Smooth muscle cell (in vitro differentiated cells): ENCODE measurements around the gene RPS6KC1. TPM values are rescaled to one million over a fixed set of nuclear protein-coding genes. Genes with fewer than 3 reads are reported as not detected.
"Not testable (repeated sequence)": the region's sequence is repeated elsewhere in the genome, so short reads cannot be mapped to it uniquely, and the experiment has no call there.

Source experiments
- DNase-seq: peaks from one replicate; lab custom pipeline; 2025; ENCODE audit not compliant: unreplicated experiment; lab: John Stamatoyannopoulos, UW
- H2AFZ ChIP-seq: fragments of 200-600 bp; sonication (generic); 2 replicates; pipeline ENCODE4 v1.6.0; 2016; ENCODE audit warnings: antibody characterized with exemption, low read depth, mild to moderate bottlenecking
- H3F3A ChIP-seq: fragments of 200-600 bp; sonication (generic); 2 replicates; pipeline ENCODE4 v1.6.0; 2017; ENCODE audit warnings: antibody characterized with exemption, low read depth
- H3K27ac ChIP-seq: fragments of 200-600 bp; sonication (generic); 2 replicates; pipeline ENCODE4 v1.5.1; 2016; ENCODE audit warnings: low read depth, mild to moderate bottlenecking
- H3K27me3 ChIP-seq: fragments of 200-600 bp; sonication (generic); 2 replicates; pipeline ENCODE4 v1.6.1; 2016; ENCODE audit warnings: low read depth, mild to moderate bottlenecking
- H3K36me3 ChIP-seq: fragments of 200-600 bp; sonication (generic); 2 replicates; pipeline ENCODE4 v1.5.1; 2016; ENCODE audit warnings: low read depth
- H3K4me1 ChIP-seq: fragments of 200-600 bp; sonication (generic); 2 replicates; pipeline ENCODE4 v1.5.1; 2016; ENCODE audit warnings: low read depth
- H3K4me2 ChIP-seq: fragments of 200-600 bp; sonication (generic); 2 replicates; pipeline ENCODE4 v1.6.0; 2016; ENCODE audit warnings: mild to moderate bottlenecking
- H3K4me3 ChIP-seq: fragments of 200-600 bp; sonication (generic); 2 replicates; pipeline ENCODE4 v1.5.1; 2016; ENCODE audit warnings: mild to moderate bottlenecking
- H3K79me2 ChIP-seq: fragments of 200-600 bp; sonication (generic); 2 replicates; pipeline ENCODE4 v1.6.0; 2016; ENCODE audit warnings: low read depth, mild to moderate bottlenecking
- H3K9ac ChIP-seq: fragments of 200-600 bp; sonication (generic); 2 replicates; pipeline ENCODE4 v1.6.0; 2016; ENCODE audit warnings: low read depth
- H3K9me3 ChIP-seq: fragments of 200-600 bp; sonication (generic); replicated peaks from 2 replicates; pipeline ENCODE4 v1.5.1; 2016; ENCODE audit warnings: low read depth
- H4K20me1 ChIP-seq: fragments of 200-600 bp; sonication (generic); 2 replicates; pipeline ENCODE4 v1.6.0; 2016; ENCODE audit warnings: low read depth
- WGBS: methylation state at CpG from one replicate; pipeline ENCODE4 v1.1.7; 2016; ENCODE audit warnings: low lambda C conversion rate; 5-methylcytosine and 5-hydroxymethylcytosine counted together
- polyA plus RNA-seq: library from polyadenylated mRNA; unstranded; fragments of >200 nt; fragmentation: Nextera tagmentation; extraction: Ambion mirVana; gene quantifications from 2 replicates; pipeline ENCODE4 v1.2.1, GENCODE V29; 2016
- total RNA-seq: library from RNA; depleted of rRNA; stranded (reverse); fragments of >200 nt; gene quantifications from 2 replicates; pipeline ENCODE4 v1.2.3, GENCODE V29; 2014
- TF ChIP-seq, protein P1 (sequence below): fragments of 200-600 bp; sonication (generic); IDR thresholded peaks from 2 replicates; pipeline ENCODE4 v1.5.1; 2017; ENCODE audit warnings: borderline replicate concordance, mild to moderate bottlenecking, antibody characterized with exemption; ENCODE audit not compliant: insufficient read depth, poor library complexity, severe bottlenecking

The RPS6KC1 gene
- total and polyA plus RNA-seq, 2 experiments from 2014 or later: 17.6 to 30.8 TPM

DNA sequence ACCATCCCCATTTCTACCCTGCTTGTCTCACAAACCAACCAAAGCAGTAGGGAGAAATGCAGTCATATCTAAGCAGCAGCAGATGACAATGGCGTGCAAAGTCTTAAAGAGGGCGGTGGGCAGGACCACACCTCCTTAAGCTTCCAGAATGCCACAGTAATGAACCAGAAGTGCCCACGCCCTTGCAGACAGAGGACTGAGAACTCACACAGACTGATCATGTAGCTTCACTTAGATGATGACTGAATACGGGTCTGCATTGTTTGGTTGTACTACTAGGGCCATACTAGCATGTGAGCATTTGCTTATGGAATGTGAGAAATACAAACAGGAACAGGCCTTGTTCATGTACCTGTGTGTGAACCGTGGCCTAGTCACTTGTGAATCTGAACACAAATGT, 246.0 kb downstream of the RPS6KC1 start:
- no peaks in the 10 kb centered on the region for H3K79me2 ChIP-seq
- H3K4me1 ChIP-seq: no peaks in the 10 kb centered on the region
- H3K9me3 ChIP-seq: no peaks in the 10 kb centered on the region
- TF ChIP-seq, protein P1, sequence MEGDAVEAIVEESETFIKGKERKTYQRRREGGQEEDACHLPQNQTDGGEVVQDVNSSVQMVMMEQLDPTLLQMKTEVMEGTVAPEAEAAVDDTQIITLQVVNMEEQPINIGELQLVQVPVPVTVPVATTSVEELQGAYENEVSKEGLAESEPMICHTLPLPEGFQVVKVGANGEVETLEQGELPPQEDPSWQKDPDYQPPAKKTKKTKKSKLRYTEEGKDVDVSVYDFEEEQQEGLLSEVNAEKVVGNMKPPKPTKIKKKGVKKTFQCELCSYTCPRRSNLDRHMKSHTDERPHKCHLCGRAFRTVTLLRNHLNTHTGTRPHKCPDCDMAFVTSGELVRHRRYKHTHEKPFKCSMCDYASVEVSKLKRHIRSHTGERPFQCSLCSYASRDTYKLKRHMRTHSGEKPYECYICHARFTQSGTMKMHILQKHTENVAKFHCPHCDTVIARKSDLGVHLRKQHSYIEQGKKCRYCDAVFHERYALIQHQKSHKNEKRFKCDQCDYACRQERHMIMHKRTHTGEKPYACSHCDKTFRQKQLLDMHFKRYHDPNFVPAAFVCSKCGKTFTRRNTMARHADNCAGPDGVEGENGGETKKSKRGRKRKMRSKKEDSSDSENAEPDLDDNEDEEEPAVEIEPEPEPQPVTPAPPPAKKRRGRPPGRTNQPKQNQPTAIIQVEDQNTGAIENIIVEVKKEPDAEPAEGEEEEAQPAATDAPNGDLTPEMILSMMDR: no peak
- H3K9ac ChIP-seq: no peak overlapping the region
- no peaks in the 10 kb centered on the region for H3F3A ChIP-seq
- H3K27me3 ChIP-seq: no peaks in the 10 kb centered on the region
- no peak overlapping the region for H3K4me2 ChIP-seq
- WGBS: 92% methylated on average over 5 of the region's 5 CpGs
- no peak overlapping the region for H3K27ac ChIP-seq
- H3K36me3 ChIP-seq: no peaks in the 10 kb centered on the region
- H2AFZ ChIP-seq: no peak overlapping the region
- H4K20me1 ChIP-seq: no peaks in the 10 kb centered on the region
- no peak overlapping the region for H3K4me3 ChIP-seq
- DNase-seq: no peak

DNA sequence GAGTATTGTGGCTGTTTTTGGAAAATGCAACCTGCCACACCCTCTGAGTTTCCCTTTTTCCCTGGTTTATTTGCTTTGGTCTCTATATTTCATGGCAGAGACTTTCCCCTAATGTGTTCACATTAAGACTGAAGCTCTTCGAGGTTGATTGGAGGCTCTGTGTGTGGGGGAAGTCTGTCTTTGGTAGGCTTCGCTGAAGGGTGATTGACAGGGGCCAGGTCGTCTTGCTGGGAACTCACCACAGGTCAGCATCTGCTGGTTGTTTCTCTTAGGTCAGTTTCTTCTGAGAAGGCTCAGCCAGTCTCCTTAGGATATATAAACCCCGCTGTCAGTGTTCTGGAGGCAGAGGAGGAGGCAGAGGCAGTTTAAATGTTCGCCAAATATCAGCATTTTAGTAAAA, 249.4 kb downstream of the RPS6KC1 start:
- no peaks in the 10 kb centered on the region for H3K79me2 ChIP-seq
- no peaks in the 10 kb centered on the region for H4K20me1 ChIP-seq
- WGBS: 76% methylated on average over 5 of the region's 5 CpGs
- TF ChIP-seq, protein P1: no peak
- no peak overlapping the region for H3K9ac ChIP-seq
- H3K27ac ChIP-seq: no peak overlapping the region
- no peaks in the 10 kb centered on the region for H3K4me1 ChIP-seq
- H3F3A ChIP-seq: no peaks in the 10 kb centered on the region
- H3K4me2 ChIP-seq: no peak overlapping the region
- no peak overlapping the region for H3K4me3 ChIP-seq
- no peak overlapping the region for H2AFZ ChIP-seq
- H3K36me3 ChIP-seq: no peaks in the 10 kb centered on the region
- no peaks in the 10 kb centered on the region for H3K9me3 ChIP-seq
- DNase-seq: no peak
- no peaks in the 10 kb centered on the region for H3K27me3 ChIP-seq

DNA sequence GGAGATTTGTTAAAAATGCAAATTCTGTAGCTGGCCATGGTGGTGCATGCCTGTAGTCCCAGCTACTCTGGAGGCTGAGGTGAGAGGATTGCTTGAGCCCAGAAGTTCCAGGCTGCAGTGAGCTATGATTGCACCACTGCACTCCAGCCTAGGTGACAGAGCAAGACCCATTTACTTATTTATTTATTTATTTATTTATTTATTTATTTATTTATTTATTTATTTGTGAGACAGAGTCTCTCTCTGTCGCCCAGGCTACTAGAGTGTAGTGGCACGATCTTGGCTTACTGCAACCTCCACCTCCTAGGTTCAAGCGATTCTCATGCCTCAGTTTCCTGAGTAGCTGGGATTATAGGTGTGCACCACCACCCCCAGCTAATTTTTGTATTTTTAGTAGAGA, 250.5 kb downstream of the RPS6KC1 start:
- H3K9me3 ChIP-seq, H3K4me3 ChIP-seq, H3K27ac ChIP-seq, DNase-seq, H4K20me1 ChIP-seq, H2AFZ ChIP-seq, H3K4me2 ChIP-seq, H3F3A ChIP-seq, H3K9ac ChIP-seq, H3K27me3 ChIP-seq, H3K79me2 ChIP-seq, H3K4me1 ChIP-seq, H3K36me3 ChIP-seq: not testable (repeated sequence)
- WGBS: 96% methylated on average over 3 of the region's 3 CpGs

DNA sequence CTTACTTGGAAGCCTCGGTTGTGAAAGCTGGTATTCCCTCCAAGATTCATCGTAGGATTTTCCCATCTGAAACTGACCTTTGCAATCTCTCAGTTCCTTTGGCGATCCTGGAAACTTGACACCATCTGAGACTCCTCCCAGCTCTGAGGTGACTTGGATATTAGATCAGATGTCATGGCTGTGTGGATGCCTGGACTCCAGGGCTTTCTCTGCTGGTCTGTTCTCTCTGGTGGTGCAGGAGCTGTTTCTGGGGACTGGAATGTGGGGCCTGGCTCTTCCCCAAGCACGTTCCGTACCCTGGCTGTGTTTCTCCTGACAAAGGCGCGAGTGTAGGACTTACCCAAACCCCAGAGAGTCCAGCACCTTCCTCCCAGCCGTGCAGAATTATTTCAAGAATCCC, 252.2 kb downstream of the RPS6KC1 start:
- WGBS: 57% methylated on average over 8 of the region's 8 CpGs
- no peak overlapping the region for H2AFZ ChIP-seq

More for the DNA sequence above, 252.2 kb downstream of the RPS6KC1 start:
- H3K4me3 ChIP-seq: no peak overlapping the region
- no peaks in the 10 kb centered on the region for H4K20me1 ChIP-seq
- no peak overlapping the region for H3K4me2 ChIP-seq
- no peaks in the 10 kb centered on the region for H3K27me3 ChIP-seq
- TF ChIP-seq, protein P1: no peak
- H3K4me1 ChIP-seq: no peaks in the 10 kb centered on the region
- no peaks in the 10 kb centered on the region for H3K79me2 ChIP-seq
- H3K36me3 ChIP-seq: no peaks in the 10 kb centered on the region
- H3F3A ChIP-seq: no peaks in the 10 kb centered on the region
- H3K9ac ChIP-seq: no peak overlapping the region
- H3K27ac ChIP-seq: no peak overlapping the region
- no peak for DNase-seq
- H3K9me3 ChIP-seq: no peaks in the 10 kb centered on the region
